Measurements from ENCODE around the gene B4GALNT1. TPM values are rescaled to one million over a fixed set of nuclear protein-coding genes. Genes with fewer than 3 reads are reported as not detected.

B4GALNT1 gene
- total RNA-seq (2016; rRNA removed; fragmentation: Illumina TruSeq; extraction: Trizol) (1.9 and 4.5 TPM in 2 replicates), polyA plus RNA-seq (2011; rRNA removed) (5.4 and 5.9 TPM in 2 replicates), polyA minus RNA-seq (2011; rRNA and poly(A)+ RNA removed; ENCODE audit: low replicate concordance) (8.1 and 22.4 TPM in 2 replicates), Bru-seq, nascent RNA (percentile 47 among the genes with signal in this experiment), BruChase-seq, experiment 1, labeled RNA remaining after a 6-hour chase (percentile 57 among the genes with signal in this experiment), BruChase-seq, experiment 2, labeled RNA remaining after a 2-hour chase (percentile 45 among the genes with signal in this experiment)
- 1.8 and 2.2 TPM in 2 replicates for total RNA-seq (2016; cell fraction: cytosol; rRNA removed; fragmentation: Illumina TruSeq; extraction: Trizol; ENCODE audit: low read depth)
- total RNA-seq (2016; cell fraction: insoluble cytoplasmic fraction; rRNA removed; fragmentation: Illumina TruSeq; extraction: Trizol) = 2.9 and 5.7 TPM in 2 replicates
- 2.5 and 3.5 TPM in 2 replicates for total RNA-seq (2016; cell fraction: membrane; rRNA removed; fragmentation: Illumina TruSeq; extraction: Trizol)
- total RNA-seq (2016; cell fraction: nucleus; rRNA removed; fragmentation: Illumina TruSeq; extraction: Trizol) = 5.8 and 8.3 TPM in 2 replicates
- polyA plus RNA-seq (2011; cell fraction: cytosol; rRNA removed) = 2.9 and 4.0 TPM in 2 replicates
- polyA plus RNA-seq (2011; cell fraction: nucleus; rRNA removed) = 18.7 and 19.0 TPM in 2 replicates
- 1.8 and 3.8 TPM in 2 replicates for polyA plus RNA-seq (2012)
- polyA plus RNA-seq (2016; cell fraction: cytosol; fragmentation: Illumina TruSeq; extraction: Trizol; ENCODE audit: low read depth) = 0.94 and 1.2 TPM in 2 replicates
- 3.4 and 3.9 TPM in 2 replicates for polyA plus RNA-seq (2016; cell fraction: insoluble cytoplasmic fraction; fragmentation: Illumina TruSeq; extraction: Trizol; ENCODE audit: low read depth)
- 2.4 and 2.9 TPM in 2 replicates for polyA plus RNA-seq (2016; cell fraction: membrane; fragmentation: Illumina TruSeq; extraction: Trizol; ENCODE audit: low read depth)
- 13.0 and 13.7 TPM in 2 replicates for polyA plus RNA-seq (2016; cell fraction: nucleus; fragmentation: Illumina TruSeq; extraction: Trizol; ENCODE audit: insufficient read depth, low read depth)
- polyA minus RNA-seq (2011; cell fraction: cytosol; rRNA and poly(A)+ RNA removed) = 2.5 and 3.0 TPM in 2 replicates
- 8.2 and 8.8 TPM in 2 replicates for polyA minus RNA-seq (2011; cell fraction: nucleus; rRNA and poly(A)+ RNA removed)
- long read RNA-seq, experiment 1, partial matches to known transcripts = 1 of 8 reads
- long read RNA-seq, experiment 1, other reads (novel, unspliced or antisense) = 5 of 8 reads
- long read RNA-seq, experiment 2, transcript B4GALNT1-201 (11 exons, 3,036 nt) = major isoform, 6 of 26 reads
- long read RNA-seq, experiment 2, partial matches to known transcripts = 2 of 26 reads
- long read RNA-seq, experiment 2, other reads (novel, unspliced or antisense) = 15 of 26 reads

DNA sequence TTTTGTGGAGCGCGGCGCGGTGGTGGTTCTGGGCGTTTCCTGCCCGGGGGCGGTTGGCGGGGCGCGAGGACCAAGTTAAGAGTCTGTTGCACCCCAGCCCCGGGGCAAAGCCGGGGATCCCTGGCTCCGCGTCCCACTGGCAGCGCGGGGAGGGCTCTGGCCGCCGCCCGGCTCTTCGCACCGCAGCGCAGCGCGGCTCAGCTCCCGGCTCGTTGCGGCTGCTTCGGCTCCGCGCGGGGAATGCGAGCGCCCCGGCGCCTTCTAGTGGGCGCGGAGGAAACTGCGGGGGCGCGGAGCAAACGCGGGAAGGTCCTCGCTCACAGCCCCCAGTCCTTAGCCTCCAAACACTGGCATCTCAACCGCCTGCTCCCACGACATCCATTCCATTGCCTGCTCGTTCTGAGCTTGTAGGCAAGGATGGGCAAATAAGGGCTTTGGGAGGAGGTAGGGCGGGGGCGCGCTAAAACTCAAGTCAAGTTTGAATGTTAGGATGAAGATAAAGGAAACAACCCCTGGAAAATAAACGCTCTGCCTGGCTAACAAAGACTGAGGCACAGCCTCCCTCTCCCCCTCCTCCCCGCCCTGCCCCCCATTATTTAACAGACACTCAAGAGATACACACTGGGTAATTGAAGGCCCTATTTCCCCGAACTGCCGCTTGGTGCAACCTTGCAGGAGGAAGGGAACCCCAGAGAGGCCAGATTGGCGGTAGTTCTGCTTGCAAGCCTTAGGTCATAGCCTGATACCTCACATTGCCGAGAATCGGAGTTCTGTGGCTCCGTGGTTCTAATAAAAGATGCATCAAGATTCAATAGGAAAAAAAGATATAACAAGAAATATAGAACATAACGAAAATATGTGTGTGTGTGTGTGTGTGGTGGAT, at the start of gene B4GALNT1:
TSS of gene B4GALNT1 (minus strand) at position 244 of the 883 bp plus-strand sequence. CDS start 1,069 bp downstream, outside the sequence.
- Histone ChIP-seq H3K4me2 (ENCODE audit: low read depth, low read length) (peak within 1 kb of the TSS; percentile 87), H3K27ac (ENCODE audit: extremely low read length, insufficient read depth, low read length) (no peak within 1 kb of the TSS), H3K27me3 (ENCODE audit: control insufficient read depth in 1 of 2, insufficient read depth in 2 of 2, low read length in 2 of 2) (peaks cover 0 to 2% of the 10 kb centered on the region in 2 experiments; a peak in 1 of 5 replicates), H3K4me1 (ENCODE audit: insufficient read depth, low read length) (peaks cover 22% of the 10 kb centered on the region), H3K4me3 (replicated peaks in 1 of 3; ENCODE audit: insufficient read depth in 1 of 3, low read depth in 2 of 3, low read length in 3 of 3) (peak within 1 kb of the TSS; percentile 66 to 77 (median 68)), H2AFZ (ENCODE audit: low read length) (no peak within 1 kb of the TSS), H3K9me3 (ENCODE audit: low read length) (no peaks in the 10 kb centered on the region), H3K79me2 (ENCODE audit: insufficient read depth, low read length) (no peaks in the 10 kb centered on the region), H4K20me1 (ENCODE audit: insufficient read depth, low read length) (no peaks in the 10 kb centered on the region), H3K36me3 (replicated peaks in 1 of 2; ENCODE audit: control insufficient read depth in 1 of 2, insufficient read depth in 2 of 2, low read length in 2 of 2) (0 out of 5 replicates have a peak, but pooled peaks cover 0 to 3% of the 10 kb centered on the region in 2 experiments), H3K9ac (ENCODE audit: insufficient read depth, low read depth, low read length) (peak within 1 kb of the TSS; percentile 63; the same call in 1 of the 2 replicates)
- in situ Hi-C loops (cut with HindIII; ENCODE audit: extremely low pct_ligation_motif_present, low pct_unique_long_range_greater_than_20kb) (no loop called here), intact Hi-C loops (cut with micrococcal nuclease; ENCODE audit: unreplicated experiment) (loop anchor here (1.0 to 2.0 kb wide), 3 partner anchors 42 to 60 kb away; partner anchors contain the start of gene PIP4K2C)
- no TSS peak for BruUV-seq (replicated peaks)
- POLR2A ChIA-PET = interaction anchor here (0.6 to 1.1 kb wide), 6 partner anchors 10 to 116 kb away, joined by 3 to 4 read pairs (median 3); partner anchors contain the start of genes DCTN2 and DDIT3
- CTCF ChIA-PET (ENCODE audit: low intra/inter-chr PET ratio, low total read pairs) = interaction anchor here (1.5 to 2.0 kb wide), 2 partner anchors 50 to 61 kb away, joined by 6 to 9 read pairs; partner anchors contain the start of gene OS9
- DNase-seq (ENCODE audit: low spot score) = no peak
- 7% methylated on average over 14 of the region's 58 CpGs for WGBS (ENCODE audit: low lambda C conversion rate)
- ATAC-seq = peak; percentile 91
- no peak for FAIRE-seq
- peak; percentile 50; the same call in 1 of the 2 replicates for TF ChIP-seq POLR2G (IDR thresholded peaks at IDR 0.05; ENCODE audit: low read depth, low read length)
- 0 out of 2 replicates have a peak, but pooled peaks have one; percentile 73 for TF ChIP-seq ZNF234 (CRISPR knock-in tag; conservative IDR thresholded peaks at IDR 0.05)
- TF ChIP-seq, protein P1, sequence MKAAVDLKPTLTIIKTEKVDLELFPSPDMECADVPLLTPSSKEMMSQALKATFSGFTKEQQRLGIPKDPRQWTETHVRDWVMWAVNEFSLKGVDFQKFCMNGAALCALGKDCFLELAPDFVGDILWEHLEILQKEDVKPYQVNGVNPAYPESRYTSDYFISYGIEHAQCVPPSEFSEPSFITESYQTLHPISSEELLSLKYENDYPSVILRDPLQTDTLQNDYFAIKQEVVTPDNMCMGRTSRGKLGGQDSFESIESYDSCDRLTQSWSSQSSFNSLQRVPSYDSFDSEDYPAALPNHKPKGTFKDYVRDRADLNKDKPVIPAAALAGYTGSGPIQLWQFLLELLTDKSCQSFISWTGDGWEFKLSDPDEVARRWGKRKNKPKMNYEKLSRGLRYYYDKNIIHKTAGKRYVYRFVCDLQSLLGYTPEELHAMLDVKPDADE (CRISPR knock-in tag; IDR thresholded peaks at IDR 0.05) = no peak
- TF ChIP-seq ZNF883 (CRISPR knock-in tag; IDR thresholded peaks at IDR 0.05; ENCODE audit: not compliant biosample characterization) = peak; percentile 60
- 0 out of 2 replicates have a peak, but pooled peaks have one; percentile 57 for TF ChIP-seq NFATC3 (CRISPR knock-in tag; IDR thresholded peaks at IDR 0.05)
- peak; percentile 65 for TF ChIP-seq RBFOX2 (IDR thresholded peaks at IDR 0.05; ENCODE audit: low read depth, low read length)
- TF ChIP-seq, protein P2, sequence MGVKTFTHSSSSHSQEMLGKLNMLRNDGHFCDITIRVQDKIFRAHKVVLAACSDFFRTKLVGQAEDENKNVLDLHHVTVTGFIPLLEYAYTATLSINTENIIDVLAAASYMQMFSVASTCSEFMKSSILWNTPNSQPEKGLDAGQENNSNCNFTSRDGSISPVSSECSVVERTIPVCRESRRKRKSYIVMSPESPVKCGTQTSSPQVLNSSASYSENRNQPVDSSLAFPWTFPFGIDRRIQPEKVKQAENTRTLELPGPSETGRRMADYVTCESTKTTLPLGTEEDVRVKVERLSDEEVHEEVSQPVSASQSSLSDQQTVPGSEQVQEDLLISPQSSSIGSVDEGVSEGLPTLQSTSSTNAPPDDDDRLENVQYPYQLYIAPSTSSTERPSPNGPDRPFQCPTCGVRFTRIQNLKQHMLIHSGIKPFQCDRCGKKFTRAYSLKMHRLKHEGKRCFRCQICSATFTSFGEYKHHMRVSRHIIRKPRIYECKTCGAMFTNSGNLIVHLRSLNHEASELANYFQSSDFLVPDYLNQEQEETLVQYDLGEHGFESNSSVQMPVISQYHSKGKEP (CRISPR knock-in tag; IDR thresholded peaks at IDR 0.05) = no peak
- TF ChIP-seq HMGXB4 (CRISPR knock-in tag; IDR thresholded peaks at IDR 0.05; ENCODE audit: borderline replicate concordance in 1 of 2, low read depth in 1 of 2) = peak; percentile 92 to 98
- TF ChIP-seq SALL1 (CRISPR knock-in tag; IDR thresholded peaks at IDR 0.05) = peak; percentile 72
- TF ChIP-seq ZNF570 (CRISPR knock-in tag; IDR thresholded peaks at IDR 0.05; ENCODE audit: borderline replicate concordance) = no peak
- TF ChIP-seq SIX1 (CRISPR knock-in tag; IDR thresholded peaks at IDR 0.05; ENCODE audit: borderline replicate concordance) = no peak
